Adipose tissue (tissue), 3 donors: ENCODE measurements around the gene CST3. TPM values are rescaled to one million over a fixed set of nuclear protein-coding genes. Genes with fewer than 3 reads are reported as not detected.

Source experiments
- H3K27ac ChIP-seq: one replicate; pipeline ENCODE4 v1.5.1; 2013; ENCODE audit warnings: low read depth, low read length
- WGBS, 3 donors: extraction: QIAGEN DNeasy Blood & Tissue Kit; methylation state at CpG; one replicate each; pipeline ENCODE4 v1.1.7; 2013; 5-methylcytosine and 5-hydroxymethylcytosine counted together
- polyA plus RNA-seq, 3 donors: library from polyadenylated mRNA; stranded (reverse); fragments of 200-250 nt; gene quantifications; one replicate each; pipeline ENCODE4 v1.2.3, GENCODE V29; 2013
- donor health status: healthy with polysubstance abuse.
- donor health status: Bipolar disorder and iron deficiency.
- donor health status: healthy.

CST3 gene
- polyA plus RNA-seq, 3 donors: 316 to 1,352 (median 886) TPM

GRCh38 chr20:23588434-23589403 lies 49.0 kb downstream of the CST3 start:
- 78 to 84% (median 81%) methylated on average over 10 of the region's 10 CpGs for WGBS, 3 donors
- H3K27ac ChIP-seq: no peak overlapping the region

GRCh38 chr20:23587631-23588030 lies 50.1 kb downstream of the CST3 start:
- H3K27ac ChIP-seq: no peak overlapping the region
- 73 to 86% (median 83%) methylated on average over 7 of the region's 7 CpGs for WGBS, 3 donors

- 69 to 76% (median 69%) methylated on average over 13 of the region's 13 CpGs for WGBS, 3 donors
- no peak overlapping the region for H3K27ac ChIP-seq
These were observed 50.8 kb downstream of the CST3 start for GRCh38 chr20:23586735-23587525.

- WGBS, 3 donors: 55 to 76% (median 75%) methylated on average over 5 of the region's 5 CpGs
- H3K27ac ChIP-seq: no peak overlapping the region
These were observed 51.7 kb downstream of the CST3 start for GRCh38 chr20:23585808-23586734.

- no peak overlapping the region for H3K27ac ChIP-seq
- whole genome bisulfite sequencing, 3 donors: 64 to 75% (median 66%) methylated on average over 5 of the region's 5 CpGs
These were observed 52.3 kb downstream of the CST3 start for GRCh38 chr20:23585449-23585807.

GRCh38 chr20:23584434-23585199 lies 53.1 kb downstream of the CST3 start:
- WGBS, 3 donors: 55 to 62% (median 58%) methylated on average over 5 of the region's 5 CpGs

More at GRCh38 chr20:23584434-23585199, 53.1 kb downstream of the CST3 start:
- no peak overlapping the region for H3K27ac ChIP-seq

Other genes starting within 250 kb of the CST3 start
- 1 to 10 TPM; 2.6 to 7.6 (median 3.8) TPM for gene NAPB, start 216.5 kb downstream of the CST3 start, polyA plus RNA-seq
- not detected for gene CSTL1, start 198.3 kb downstream of the CST3 start, polyA plus RNA-seq
- gene CST11, start 185.1 kb downstream of the CST3 start, polyA plus RNA-seq: not detected
- not detected for gene CST8, start 146.8 kb downstream of the CST3 start, polyA plus RNA-seq
- not detected for gene CST9L, start 69.5 kb downstream of the CST3 start, polyA plus RNA-seq
- not detected for gene CST9, start 32.0 kb downstream of the CST3 start, polyA plus RNA-seq
- not detected for gene CST4, start 51.1 kb upstream of the CST3 start, polyA plus RNA-seq
- not detected for gene CST1, start 113.0 kb upstream of the CST3 start, polyA plus RNA-seq
- gene CST2, start 188.8 kb upstream of the CST3 start, polyA plus RNA-seq: 1 to 10 TPM in 1 of 3 donors, not detected in 2; 2.2 TPM
- gene CST5, start 241.8 kb upstream of the CST3 start, polyA plus RNA-seq: under 1 TPM in 1 of 3 donors, not detected in 2; 0.39 TPM